ENCODE data around the gene TCF4.

Gene TCF4

GRCh38 chr18:55634545-55634944 lies 46.6 kb upstream of the TCF4 start:
- H3K27me3 ChIP-seq (ENCODE audit: insufficient read depth, poor library complexity, severe bottlenecking), result no peaks in the 10 kb centered on the region
- H3K4me3 ChIP-seq (replicated peaks; ENCODE audit: insufficient read depth, low read length), result no peak overlapping the region
- no peak overlapping the region for H3K27ac ChIP-seq (replicated peaks)
- no peak for TF ChIP-seq SPI1 (IDR thresholded peaks at IDR 0.05; ENCODE audit: borderline replicate concordance, low read depth)
- TF ChIP-seq GABPA (IDR thresholded peaks at IDR 0.05; ENCODE audit: low read depth), result no peak
- no peak for TF ChIP-seq POLR2AphosphoS5 (IDR thresholded peaks at IDR 0.05; ENCODE audit: low read depth)
- TF ChIP-seq REST (IDR thresholded peaks at IDR 0.05; ENCODE audit: insufficient replicate concordance, low read depth), result no peak
- no peak for TF ChIP-seq CTCF (IDR thresholded peaks at IDR 0.05; ENCODE audit: insufficient read depth, low read length)
- DNase-seq (ENCODE audit: low read depth in 1 of 2, low spot score in 1 of 2), result peak in 1 of 2 experiments; percentile 61

GRCh38 chr18:55633032-55633431 lies 45.0 kb upstream of the TCF4 start:
- Histone ChIP-seq H3K27me3 (ENCODE audit: insufficient read depth, poor library complexity, severe bottlenecking) (no peaks in the 10 kb centered on the region), H3K27ac (replicated peaks) (no peak overlapping the region), H3K4me3 (replicated peaks; ENCODE audit: insufficient read depth, low read length) (no peak overlapping the region)
- no peak for DNase-seq (ENCODE audit: low read depth in 1 of 2, low spot score in 1 of 2)
- TF ChIP-seq REST (IDR thresholded peaks at IDR 0.05; ENCODE audit: insufficient replicate concordance, low read depth), result no peak
- TF ChIP-seq CTCF (IDR thresholded peaks at IDR 0.05; ENCODE audit: insufficient read depth, low read length), result no peak
- no peak for TF ChIP-seq POLR2AphosphoS5 (IDR thresholded peaks at IDR 0.05; ENCODE audit: low read depth)
- no peak for TF ChIP-seq SPI1 (IDR thresholded peaks at IDR 0.05; ENCODE audit: borderline replicate concordance, low read depth)
- TF ChIP-seq GABPA (IDR thresholded peaks at IDR 0.05; ENCODE audit: low read depth), result no peak

GRCh38 chr18:55629133-55629532 lies 41.1 kb upstream of the TCF4 start:
- H3K27me3 ChIP-seq (ENCODE audit: insufficient read depth, poor library complexity, severe bottlenecking), result no peaks in the 10 kb centered on the region
- H3K4me3 ChIP-seq (replicated peaks; ENCODE audit: insufficient read depth, low read length), result no peak overlapping the region
- TF ChIP-seq REST (IDR thresholded peaks at IDR 0.05; ENCODE audit: insufficient replicate concordance, low read depth) (no peak), CTCF (IDR thresholded peaks at IDR 0.05; ENCODE audit: insufficient read depth, low read length) (no peak), POLR2AphosphoS5 (IDR thresholded peaks at IDR 0.05; ENCODE audit: low read depth) (no peak), GABPA (IDR thresholded peaks at IDR 0.05; ENCODE audit: low read depth) (no peak), SPI1 (IDR thresholded peaks at IDR 0.05; ENCODE audit: borderline replicate concordance, low read depth) (no peak)
- DNase-seq (ENCODE audit: low read depth in 1 of 2, low spot score in 1 of 2), result no peak
- H3K27ac ChIP-seq (replicated peaks), result no peak overlapping the region

Measured in HL-60 (cell line).